Fibroblast of lung (primary cell): ENCODE results near the gene NR6A1. TPM values are rescaled to one million over a fixed set of nuclear protein-coding genes. Genes with fewer than 3 reads are reported as not detected.

Experiments
- DNase-seq, 2 donors: peaks; one replicate each; pipeline versions ENCODE4 v3.0.0 to v3.0.0-alpha.2; 2010; ENCODE audit warnings: low read depth in 2 of 2
- H2AFZ ChIP-seq: 2 replicates; pipeline ENCODE4 v1.5.1; 2012; ENCODE audit warnings: low read length, control low read depth, inconsistent platforms
- H3K27ac ChIP-seq: 2 replicates; pipeline ENCODE4 v1.5.1; 2011; ENCODE audit warnings: low read length, control low read depth; ENCODE audit not compliant: insufficient read depth
- H3K27me3 ChIP-seq: 2 replicates; pipeline ENCODE4 v1.5.1; 2011; ENCODE audit warnings: mild to moderate bottlenecking, low read length; ENCODE audit not compliant: control insufficient read depth, insufficient read depth
- H3K36me3 ChIP-seq: 2 replicates; pipeline ENCODE4 v1.5.1; 2011; ENCODE audit warnings: low read length; ENCODE audit not compliant: control insufficient read depth, insufficient read depth
- H3K4me1 ChIP-seq: 2 replicates; pipeline ENCODE4 v1.5.1; 2011; ENCODE audit warnings: low read length; ENCODE audit not compliant: control insufficient read depth, insufficient read depth; ENCODE audit errors: extremely low read depth
- H3K4me2 ChIP-seq: 2 replicates; pipeline ENCODE4 v1.5.1; 2011; ENCODE audit warnings: low read length, control low read depth; ENCODE audit not compliant: insufficient read depth; ENCODE audit errors: extremely low read depth
- H3K4me3 ChIP-seq, 4 experiments: fragments of 200-600 bp in 1 of 4; sonication (generic) in 1 of 4; replicated peaks in 1 of 4; 2 replicates each; pipeline ENCODE4 v1.5.1; 2011 to 2016; ENCODE audit warnings: low read length in 4 of 4, low read depth in 3 of 4, mild to moderate bottlenecking in 3 of 4, control low read depth in 2 of 4, inconsistent platforms in 1 of 4, mixed read lengths in 1 of 4; ENCODE audit not compliant: insufficient read depth in 1 of 4; ENCODE audit errors: control extremely low read depth in 1 of 4
- H3K79me2 ChIP-seq: 2 replicates; pipeline ENCODE4 v1.5.1; 2012; ENCODE audit warnings: mild to moderate bottlenecking, low read length, inconsistent platforms; ENCODE audit not compliant: control insufficient read depth, insufficient read depth
- H3K9ac ChIP-seq: 2 replicates; pipeline ENCODE4 v1.5.1; 2011; ENCODE audit warnings: mild to moderate bottlenecking, low read length, control low read depth; ENCODE audit not compliant: insufficient read depth
- H3K9me3 ChIP-seq: 2 replicates; pipeline ENCODE4 v1.5.1; 2012; ENCODE audit warnings: low read depth, low read length; ENCODE audit not compliant: control insufficient read depth, insufficient read depth
- H4K20me1 ChIP-seq: 2 replicates; pipeline ENCODE4 v1.5.1; 2011; ENCODE audit warnings: low read length; ENCODE audit not compliant: control insufficient read depth, insufficient read depth; ENCODE audit errors: extremely low read depth
- EZH2 ChIP-seq: IDR thresholded peaks from 2 replicates; pipeline ENCODE4 v1.5.1; 2012; ENCODE audit warnings: low read length, control low read depth, mild to moderate bottlenecking; ENCODE audit errors: missing control alignments
- polyA plus RNA-seq, 2 donors: library from polyadenylated mRNA; depleted of rRNA in 1 of 2; stranded (reverse) in 1 of 2; unstranded in 1 of 2; fragments of >200 nt; gene quantifications; 2 replicates each; pipeline ENCODE4 v1.2.1, GENCODE V29; 2011 to 2012; ENCODE audit warnings: missing spikeins in 1 of 2
- total RNA-seq: library from RNA; depleted of rRNA; stranded (reverse); fragments of >200 nt; gene quantifications from 2 replicates; pipeline ENCODE4 v1.2.1, GENCODE V29; 2014
- TF ChIP-seq, protein P1 (sequence below), 2 donors: IDR thresholded peaks in 1 of 2; conservative IDR thresholded peaks in 1 of 2; 1 replicate in 1 of 2; 2 replicates in 1 of 2; pipeline ENCODE4 v1.5.1; 2011 to 2012; ENCODE audit warnings: low read length in 2 of 2, control low read depth in 1 of 2, inconsistent platforms in 1 of 2, low read depth in 1 of 2, mild to moderate bottlenecking in 1 of 2

Gene NR6A1
- total and polyA plus RNA-seq, 2 donors (not counting 1 experiment from before 2014, with no cell fraction given), result 0.07 to 0.50 TPM

DNA sequence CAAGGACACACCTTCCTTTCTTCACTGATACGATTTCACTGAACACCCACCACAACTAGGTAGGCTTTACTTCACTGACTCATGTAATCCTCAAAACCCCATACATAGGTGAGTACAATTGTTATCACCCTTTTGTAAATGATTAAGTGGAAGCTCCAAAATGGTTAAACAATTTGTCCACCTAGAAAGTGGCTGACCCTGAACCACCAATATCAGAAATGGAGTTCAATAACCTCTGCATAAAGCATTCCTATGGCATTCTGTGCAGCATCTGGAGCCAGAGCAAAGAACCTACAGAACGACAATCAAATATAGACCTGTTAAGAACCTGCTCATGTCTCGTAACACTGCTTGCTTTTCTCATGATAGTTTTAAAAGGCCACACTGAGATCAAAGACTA is 213.2 kb downstream of the NR6A1 start:
- no peak overlapping the region for H3K27ac ChIP-seq
- no peak overlapping the region for H3K4me2 ChIP-seq
- DNase-seq, result no peak
- peaks cover 2% of the 10 kb centered on the region for H4K20me1 ChIP-seq
- H3K4me3 ChIP-seq, result no peak overlapping the region
- TF ChIP-seq, protein P1, sequence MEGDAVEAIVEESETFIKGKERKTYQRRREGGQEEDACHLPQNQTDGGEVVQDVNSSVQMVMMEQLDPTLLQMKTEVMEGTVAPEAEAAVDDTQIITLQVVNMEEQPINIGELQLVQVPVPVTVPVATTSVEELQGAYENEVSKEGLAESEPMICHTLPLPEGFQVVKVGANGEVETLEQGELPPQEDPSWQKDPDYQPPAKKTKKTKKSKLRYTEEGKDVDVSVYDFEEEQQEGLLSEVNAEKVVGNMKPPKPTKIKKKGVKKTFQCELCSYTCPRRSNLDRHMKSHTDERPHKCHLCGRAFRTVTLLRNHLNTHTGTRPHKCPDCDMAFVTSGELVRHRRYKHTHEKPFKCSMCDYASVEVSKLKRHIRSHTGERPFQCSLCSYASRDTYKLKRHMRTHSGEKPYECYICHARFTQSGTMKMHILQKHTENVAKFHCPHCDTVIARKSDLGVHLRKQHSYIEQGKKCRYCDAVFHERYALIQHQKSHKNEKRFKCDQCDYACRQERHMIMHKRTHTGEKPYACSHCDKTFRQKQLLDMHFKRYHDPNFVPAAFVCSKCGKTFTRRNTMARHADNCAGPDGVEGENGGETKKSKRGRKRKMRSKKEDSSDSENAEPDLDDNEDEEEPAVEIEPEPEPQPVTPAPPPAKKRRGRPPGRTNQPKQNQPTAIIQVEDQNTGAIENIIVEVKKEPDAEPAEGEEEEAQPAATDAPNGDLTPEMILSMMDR (conservative IDR thresholded peaks at IDR 0.05 in 1 of 2, IDR thresholded peaks at IDR 0.05 in 1 of 2; ENCODE audit: low read depth in 1 of 2, low read length in 2 of 2), result no peak
- TF ChIP-seq EZH2, result no peak
- H3K27me3 ChIP-seq, result no peaks in the 10 kb centered on the region
- H3K36me3 ChIP-seq, result no peaks in the 10 kb centered on the region
- no peaks in the 10 kb centered on the region for H3K79me2 ChIP-seq
- no peaks in the 10 kb centered on the region for H3K9me3 ChIP-seq
- H3K9ac ChIP-seq, result no peak overlapping the region
- H3K4me1 ChIP-seq, result no peaks in the 10 kb centered on the region
- H2AFZ ChIP-seq, result no peak overlapping the region

DNA sequence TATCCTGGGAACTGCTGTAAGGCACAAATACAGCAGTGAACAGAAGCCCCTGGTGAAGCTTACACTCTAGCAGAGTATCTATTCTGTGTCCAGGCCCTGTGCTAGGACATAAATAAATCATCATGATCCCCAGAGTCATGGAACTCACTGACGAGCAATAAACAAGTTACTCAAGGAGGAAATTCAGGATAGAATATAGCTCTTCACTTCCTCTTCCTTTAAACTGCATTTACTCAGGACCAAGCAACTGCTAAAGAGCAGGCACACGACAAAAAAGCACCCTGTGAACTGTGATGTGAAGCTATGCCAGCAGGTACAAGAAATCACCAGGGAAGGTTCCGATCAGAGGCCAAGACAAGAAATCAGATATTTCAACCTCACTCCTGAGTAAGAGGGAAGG is 216.1 kb downstream of the NR6A1 start:
- no peak overlapping the region for H3K4me2 ChIP-seq
- no peaks in the 10 kb centered on the region for H3K27me3 ChIP-seq
- no peaks in the 10 kb centered on the region for H4K20me1 ChIP-seq
- no peaks in the 10 kb centered on the region for H3K9me3 ChIP-seq
- no peaks in the 10 kb centered on the region for H3K4me1 ChIP-seq
- no peak for DNase-seq
- H3K9ac ChIP-seq, result no peak overlapping the region
- H3K79me2 ChIP-seq, result no peaks in the 10 kb centered on the region
- H2AFZ ChIP-seq, result no peak overlapping the region
- no peak overlapping the region for H3K27ac ChIP-seq
- TF ChIP-seq, protein P1 (conservative IDR thresholded peaks at IDR 0.05 in 1 of 2, IDR thresholded peaks at IDR 0.05 in 1 of 2; ENCODE audit: low read depth in 1 of 2, low read length in 2 of 2), result no peak
- TF ChIP-seq EZH2, result no peak
- no peaks in the 10 kb centered on the region for H3K36me3 ChIP-seq
- H3K4me3 ChIP-seq, result no peak overlapping the region

DNA sequence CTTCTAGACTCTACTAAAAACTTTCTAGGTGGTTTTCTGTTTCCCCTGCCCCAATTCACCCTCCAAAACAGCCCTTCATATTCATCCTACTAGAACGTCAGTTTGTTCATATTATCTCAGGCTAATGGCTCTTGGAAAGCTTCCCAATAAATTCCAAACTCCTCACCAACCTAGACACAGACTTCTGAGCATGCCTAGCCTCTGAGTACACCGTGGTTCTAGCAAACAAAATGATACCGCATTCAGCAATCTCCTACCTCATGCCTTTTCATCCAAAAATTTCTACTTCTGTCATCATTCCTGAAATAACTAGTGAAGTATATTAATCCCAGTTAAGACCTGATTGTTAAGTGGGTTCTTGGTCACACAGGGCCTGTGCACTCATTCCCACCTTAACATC is 217.4 kb downstream of the NR6A1 start:
- no peak overlapping the region for H3K4me3 ChIP-seq
- no peak overlapping the region for H2AFZ ChIP-seq
- H3K9me3 ChIP-seq, result no peaks in the 10 kb centered on the region
- no peaks in the 10 kb centered on the region for H4K20me1 ChIP-seq
- H3K4me1 ChIP-seq, result no peaks in the 10 kb centered on the region
- H3K27ac ChIP-seq, result no peak overlapping the region
- TF ChIP-seq EZH2, result no peak
- TF ChIP-seq, protein P1 (conservative IDR thresholded peaks at IDR 0.05 in 1 of 2, IDR thresholded peaks at IDR 0.05 in 1 of 2; ENCODE audit: low read depth in 1 of 2, low read length in 2 of 2), result no peak
- no peak overlapping the region for H3K9ac ChIP-seq
- H3K4me2 ChIP-seq, result no peak overlapping the region
- peaks cover 6% of the 10 kb centered on the region for H3K27me3 ChIP-seq
- DNase-seq, result peak; percentile 29 to 97
- no peaks in the 10 kb centered on the region for H3K79me2 ChIP-seq
- no peaks in the 10 kb centered on the region for H3K36me3 ChIP-seq
